HG03571 (cell line): ENCODE data around the gene SPRR4.

ENCODE experiments used
- ATAC-seq: cut with Tn5 transposase; IDR thresholded peaks from one replicate; pipeline ENCODE4 v1.9.1; 2021; ENCODE audit not compliant: unreplicated experiment

Gene SPRR4, protein sequence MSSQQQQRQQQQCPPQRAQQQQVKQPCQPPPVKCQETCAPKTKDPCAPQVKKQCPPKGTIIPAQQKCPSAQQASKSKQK

DNA sequence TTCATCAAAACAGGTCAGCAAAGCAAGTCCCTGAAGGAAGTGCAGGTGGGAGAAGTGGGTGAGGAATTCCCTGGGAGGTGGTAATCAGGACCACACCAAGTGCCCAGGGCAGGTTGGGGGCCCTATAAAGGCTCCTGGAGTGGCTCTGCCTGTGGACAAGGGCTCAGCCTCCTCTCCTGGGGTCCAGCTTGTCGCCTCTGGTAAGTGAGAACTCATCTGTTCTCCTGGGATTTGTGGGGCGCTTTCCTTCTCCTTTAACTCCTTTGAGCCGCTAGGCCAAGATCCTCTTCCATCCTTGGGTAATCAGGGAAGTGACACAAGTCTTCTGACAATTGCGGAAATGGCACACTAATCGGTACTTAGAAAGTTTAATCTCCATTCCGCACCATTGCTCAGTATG lies at the start of gene SPRR4:
SPRR4 (plus strand) TSS at position 154 of the 400 bp plus-strand sequence. CDS start 1,243 bp downstream, outside the sequence.
- no peak for ATAC-seq

DNA sequence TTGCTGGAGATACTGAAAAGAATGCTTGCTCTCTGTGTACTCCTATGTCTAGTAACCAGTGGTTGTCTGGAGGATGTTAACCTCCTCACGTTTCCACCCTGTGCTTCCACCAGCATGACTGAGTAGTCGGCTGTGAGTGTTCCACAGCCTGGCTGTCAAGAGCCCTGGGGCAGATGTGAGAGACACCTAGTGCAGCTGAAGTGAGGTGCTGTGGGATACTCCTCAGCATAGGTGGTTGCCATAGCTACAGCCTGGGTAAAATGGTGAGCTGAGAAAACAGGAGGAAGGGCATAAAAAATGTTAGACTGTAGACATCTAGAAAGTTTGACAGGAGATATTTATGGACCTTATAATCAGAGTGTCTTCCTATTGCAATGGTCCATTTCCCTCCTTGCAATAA lies 46.3 kb upstream of the SPRR4 start:
- no peak for ATAC-seq

DNA sequence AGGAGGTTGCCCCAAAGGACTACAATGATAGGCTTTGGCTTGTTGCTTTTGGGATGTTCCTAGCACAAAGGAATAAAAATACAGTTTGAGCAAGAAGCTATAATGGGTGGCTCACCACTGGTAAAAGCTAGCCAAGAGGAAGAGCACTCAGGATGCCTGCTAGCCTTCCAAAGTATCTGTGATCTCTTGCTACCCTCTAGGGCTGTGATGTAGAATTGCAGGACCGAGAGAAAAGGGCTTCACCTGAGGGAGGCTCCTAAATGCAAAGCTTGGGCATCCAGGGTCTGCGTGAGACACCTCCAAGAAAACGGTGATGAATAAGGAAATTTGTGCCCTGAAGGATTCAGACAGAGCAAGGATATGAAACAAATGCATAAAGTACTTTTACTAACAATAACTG lies 44.4 kb upstream of the SPRR4 start:
- ATAC-seq = no peak

DNA sequence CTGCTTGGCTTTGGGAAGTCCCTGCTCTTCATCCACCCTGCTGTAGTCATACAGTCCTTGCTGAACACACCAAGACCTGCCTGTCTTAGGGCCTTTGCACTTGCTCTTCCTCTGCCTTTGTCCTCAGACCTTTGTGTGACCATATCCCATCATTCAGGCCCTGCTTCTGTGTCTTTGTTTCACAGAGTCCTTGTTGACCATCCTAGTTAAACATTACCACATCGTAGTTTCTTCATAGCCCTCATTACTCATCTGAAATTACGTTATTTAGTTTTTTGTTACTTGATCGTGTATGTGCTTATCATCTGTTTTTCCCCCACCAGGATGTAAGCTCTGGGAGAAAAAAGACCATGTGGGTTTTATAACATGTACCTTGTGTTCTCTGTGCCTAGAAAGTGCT lies 41.8 kb upstream of the SPRR4 start:
- ATAC-seq = no peak

DNA sequence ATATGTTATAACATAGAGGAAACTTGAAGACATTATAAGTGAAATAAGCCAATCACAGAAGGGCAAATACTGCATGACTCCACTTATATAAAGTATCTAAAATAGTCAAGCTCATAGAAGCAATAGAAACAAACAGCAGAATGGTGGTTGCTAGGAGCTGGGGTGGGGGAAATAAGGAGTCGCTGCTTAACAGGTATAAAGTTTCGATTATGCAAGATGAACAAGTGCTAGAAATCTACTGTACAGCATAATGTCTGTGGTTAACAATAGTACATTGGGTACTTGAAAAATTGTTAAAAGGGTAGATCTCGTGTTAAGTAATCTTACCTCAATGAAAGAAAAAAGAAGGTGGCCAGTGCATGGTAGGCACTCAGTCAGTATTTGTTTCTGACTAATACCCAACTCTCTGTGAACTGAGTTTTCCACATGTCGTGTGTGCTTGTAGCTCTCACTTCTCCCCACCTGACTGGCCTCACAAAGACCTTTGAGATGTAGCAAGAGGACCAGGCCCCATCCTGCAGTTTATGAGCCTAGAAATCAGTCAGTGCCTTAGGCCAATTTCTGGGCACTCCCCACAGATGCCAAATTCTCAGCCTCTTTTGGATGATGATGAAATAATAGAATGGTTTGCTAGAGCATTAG lies 38.2 kb upstream of the SPRR4 start:
- no peak for ATAC-seq

DNA sequence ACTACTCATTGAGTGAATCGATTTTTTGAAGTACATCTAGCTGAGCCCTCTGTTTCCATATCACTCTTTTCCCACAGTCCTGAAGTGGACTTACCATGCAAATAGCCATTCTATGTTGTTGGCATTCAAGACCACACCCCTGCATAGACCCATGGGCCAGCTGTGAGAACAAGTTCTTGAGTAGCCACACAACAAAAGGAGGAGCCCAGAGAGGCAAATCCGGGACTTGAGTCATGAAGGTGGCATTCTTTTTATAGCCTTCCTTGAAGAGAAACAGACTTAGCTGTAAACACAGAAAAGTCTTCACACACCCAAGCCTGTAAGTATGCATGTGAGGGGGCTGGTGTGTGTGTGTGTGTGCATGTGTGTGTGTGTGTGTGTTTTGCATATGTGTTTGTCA lies 37.3 kb upstream of the SPRR4 start:
- ATAC-seq = no peak

DNA sequence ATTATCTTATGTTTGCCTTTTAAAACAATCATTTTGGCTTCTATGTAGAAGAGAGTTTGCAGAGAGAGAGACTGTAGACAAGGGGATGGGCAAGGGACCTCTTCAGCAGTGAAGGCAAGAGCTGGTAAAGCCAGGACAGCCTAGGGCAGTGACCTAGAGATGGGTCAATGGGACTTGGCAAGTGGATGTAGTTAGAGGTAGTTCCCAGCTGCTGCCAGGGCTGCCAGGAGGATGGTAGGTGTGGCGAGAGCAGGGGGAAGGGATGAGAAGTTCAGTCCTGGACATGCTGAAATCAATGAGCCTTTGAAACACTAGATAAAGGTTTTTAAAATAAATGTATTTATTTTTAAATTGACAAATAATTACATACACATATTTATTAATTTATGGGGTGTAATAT lies 29.8 kb upstream of the SPRR4 start:
- ATAC-seq = no peak

DNA sequence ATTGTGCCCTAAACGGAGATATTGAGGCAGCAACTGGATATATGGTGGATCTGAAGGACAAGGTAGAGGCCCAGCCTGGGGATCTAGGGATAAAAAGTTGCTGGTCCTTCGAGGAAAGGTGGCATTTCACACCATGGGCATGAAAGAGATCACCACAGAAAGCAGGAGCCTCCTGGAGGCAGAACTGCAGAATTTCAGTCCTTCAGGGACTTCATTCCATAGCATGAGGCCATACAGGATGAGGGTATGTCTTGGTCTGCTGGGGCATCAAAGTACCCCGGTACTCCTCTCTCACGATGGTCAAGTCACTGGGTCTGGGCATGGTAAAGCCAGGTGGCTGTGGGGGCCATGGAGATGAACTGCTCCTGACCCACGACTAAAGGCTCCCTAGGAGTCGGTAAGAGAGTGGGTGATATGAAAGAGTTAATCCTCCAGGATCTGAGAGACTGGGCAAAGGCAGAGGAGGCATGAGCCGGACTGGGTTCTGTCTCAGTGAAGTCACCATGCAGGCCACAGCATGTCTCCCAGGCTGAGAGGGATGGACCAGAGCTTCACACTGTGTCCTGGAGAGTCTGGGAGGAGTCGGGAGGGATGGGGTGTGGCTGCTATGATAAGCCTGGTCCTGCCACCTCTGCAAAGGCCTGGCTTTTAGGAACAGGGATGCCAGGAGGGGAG lies 29.3 kb upstream of the SPRR4 start:
- no peak for ATAC-seq

DNA sequence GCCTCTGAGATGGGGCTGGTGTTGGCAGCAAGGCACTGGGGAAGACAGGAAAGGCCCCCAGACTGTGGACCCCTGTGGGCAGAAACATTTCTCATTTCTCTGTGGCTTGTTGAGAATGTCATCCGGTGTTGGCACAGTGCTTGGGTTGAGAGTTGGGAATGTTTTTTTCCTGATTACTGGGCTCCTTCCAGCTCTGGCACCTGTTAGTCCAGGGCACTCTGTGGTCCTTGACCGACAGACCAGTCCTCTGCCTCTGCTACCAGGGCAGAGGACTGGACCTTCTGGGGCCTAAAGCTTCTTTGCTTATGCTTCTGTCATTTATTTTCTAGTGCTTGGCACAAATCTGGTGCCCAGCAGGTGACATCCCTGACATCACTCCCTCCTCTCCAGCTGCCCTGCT lies 28.3 kb upstream of the SPRR4 start:
- no peak for ATAC-seq

DNA sequence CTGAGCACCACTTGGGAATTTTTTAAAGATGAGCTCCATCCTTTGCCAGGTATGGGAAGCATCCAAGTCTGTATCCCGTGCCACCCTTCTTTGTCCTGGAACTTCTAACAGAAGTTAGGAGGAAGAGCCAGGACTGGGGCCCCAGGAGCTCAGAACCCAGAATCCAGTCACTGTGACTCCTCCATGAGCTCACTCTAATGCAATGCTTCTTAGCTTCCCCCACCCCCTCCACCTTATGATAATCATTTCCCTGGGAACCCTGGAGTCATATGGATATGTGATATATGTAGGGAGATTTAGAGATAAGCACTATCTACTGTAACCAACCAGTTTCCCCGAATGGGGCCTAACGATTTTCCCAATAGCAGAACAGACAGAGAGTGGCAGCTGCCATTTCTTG lies 24.2 kb upstream of the SPRR4 start:
- no peak for ATAC-seq

DNA sequence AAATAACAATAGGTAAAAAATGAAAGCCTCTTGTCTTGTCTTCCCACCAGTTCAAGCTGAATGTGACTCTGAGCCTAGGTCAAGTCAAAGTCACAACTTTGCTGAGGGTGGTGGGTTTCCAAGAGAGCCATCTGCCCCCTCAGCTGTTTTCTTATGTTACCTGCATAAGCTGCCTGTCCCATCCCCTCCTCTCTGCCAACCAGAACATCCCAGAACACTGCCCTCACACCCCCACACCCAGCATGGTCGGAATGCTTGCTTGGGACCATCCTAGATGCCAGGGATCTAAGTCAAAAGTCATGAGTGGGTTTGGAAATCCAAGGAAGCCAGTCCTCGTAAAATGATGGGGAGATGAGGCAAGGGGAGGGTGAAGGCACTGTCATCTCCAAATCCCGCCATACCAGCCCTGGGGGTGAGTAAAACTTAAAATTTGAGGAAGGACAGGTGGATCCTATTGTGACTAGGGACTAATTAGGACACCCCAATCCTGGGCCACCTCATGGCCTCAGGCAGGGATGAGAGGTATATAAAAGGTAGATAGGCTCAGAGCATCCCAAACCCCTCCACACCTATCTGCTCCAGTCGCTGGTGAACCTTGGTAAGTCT lies 23.7 kb upstream of the SPRR4 start, which contains the start of gene SPRR5:
SPRR5 (plus strand) TSS at position 556 of the 606 bp plus-strand sequence. CDS start 1,349 bp downstream, outside the sequence.
- ATAC-seq = no peak

DNA sequence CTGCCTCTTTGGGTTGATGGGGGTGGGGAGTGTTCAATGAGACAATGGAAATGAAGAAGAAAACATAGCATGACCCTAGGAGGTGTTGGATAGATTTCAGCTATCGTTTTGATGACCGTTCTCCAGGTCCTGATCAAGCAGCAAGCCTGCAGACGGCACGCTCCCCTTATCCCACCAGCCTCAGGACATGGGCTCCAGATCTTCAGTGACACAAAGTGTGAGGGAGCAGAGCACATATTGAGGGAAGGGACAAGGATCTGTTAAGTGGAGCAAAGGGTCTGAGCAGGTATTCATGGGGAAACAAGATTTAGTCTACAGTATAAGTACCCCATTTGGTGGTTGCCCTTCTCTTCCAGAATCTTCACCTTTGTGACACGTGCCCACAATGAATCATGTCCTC lies 18.7 kb upstream of the SPRR4 start:
- ATAC-seq = no peak

DNA sequence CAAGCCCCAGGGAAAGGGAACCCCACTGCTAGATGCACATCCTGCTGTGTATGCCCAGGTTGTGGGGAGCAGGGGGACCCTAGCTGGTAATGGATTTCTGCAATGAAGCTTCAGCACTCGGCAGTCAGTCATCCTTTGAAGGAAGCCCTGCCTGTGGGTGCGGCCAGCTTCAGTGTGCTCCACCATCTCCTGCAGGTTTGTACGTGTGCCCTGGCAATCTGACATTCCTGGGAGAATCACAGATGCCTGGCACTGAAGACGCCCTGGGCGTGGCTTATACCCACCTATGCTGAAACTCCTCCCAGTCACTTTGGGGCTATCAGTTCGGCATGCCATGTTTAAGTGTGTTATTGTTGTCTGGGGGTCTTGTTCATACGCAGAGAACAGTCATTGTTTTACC lies 16.7 kb upstream of the SPRR4 start:
- no peak for ATAC-seq

DNA sequence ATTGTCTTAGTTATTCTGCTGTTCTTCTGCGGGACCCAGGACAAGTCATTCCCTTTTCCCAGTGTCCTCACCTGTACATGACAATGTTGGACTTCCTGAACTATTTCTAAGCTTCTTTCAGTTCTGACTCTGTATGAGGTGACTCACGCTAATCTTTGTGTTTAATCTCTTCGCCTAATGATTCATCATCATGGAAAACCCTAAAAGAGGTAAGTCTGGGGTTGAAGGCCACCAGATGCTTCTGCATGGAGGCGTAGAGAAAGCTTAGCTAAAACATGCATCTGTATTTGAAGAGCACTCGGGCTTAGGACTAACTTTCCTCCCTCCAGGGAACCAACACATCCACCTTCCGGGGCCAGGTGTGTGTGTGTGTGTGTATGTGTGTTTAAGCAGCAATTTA lies 16.0 kb upstream of the SPRR4 start:
- ATAC-seq = no peak

DNA sequence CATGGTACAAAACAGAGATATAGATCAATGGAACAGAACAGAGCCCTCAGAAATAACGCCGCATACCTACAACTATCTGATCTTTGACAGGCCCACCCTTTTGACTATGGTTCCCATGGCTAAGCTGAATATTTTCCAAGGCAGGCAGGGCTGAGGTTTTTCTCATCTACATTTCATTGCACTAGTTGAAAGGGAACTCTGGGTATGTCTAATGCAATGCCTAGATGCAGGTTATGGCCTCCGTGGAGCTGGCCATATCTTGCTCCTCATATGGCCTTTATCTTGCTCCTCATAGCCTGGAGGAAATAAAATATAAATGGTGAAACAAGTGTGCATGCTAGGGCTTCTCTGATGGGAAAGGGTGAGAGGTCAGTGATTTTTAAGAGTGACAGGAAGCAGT lies 12.9 kb upstream of the SPRR4 start:
- no peak for ATAC-seq

DNA sequence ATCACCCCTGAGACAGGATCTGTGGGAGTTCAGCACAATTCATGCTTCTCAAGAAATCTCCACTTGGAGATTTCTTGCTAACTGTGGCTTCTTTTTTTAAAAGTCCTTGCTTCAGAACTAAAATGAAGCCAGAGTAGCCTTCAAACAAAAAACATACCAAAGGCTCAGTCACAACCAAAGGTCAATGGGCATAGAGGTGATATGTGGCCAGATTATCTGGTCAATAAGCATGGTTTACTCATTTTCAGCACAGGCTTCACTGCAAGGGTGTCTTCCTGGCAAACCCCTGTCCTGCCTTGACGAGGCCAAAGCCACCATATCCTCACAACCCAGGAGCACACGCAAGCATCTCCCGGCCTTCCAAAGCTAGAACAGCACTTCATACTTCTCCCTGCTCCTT lies 11.2 kb upstream of the SPRR4 start:
- ATAC-seq = no peak

DNA sequence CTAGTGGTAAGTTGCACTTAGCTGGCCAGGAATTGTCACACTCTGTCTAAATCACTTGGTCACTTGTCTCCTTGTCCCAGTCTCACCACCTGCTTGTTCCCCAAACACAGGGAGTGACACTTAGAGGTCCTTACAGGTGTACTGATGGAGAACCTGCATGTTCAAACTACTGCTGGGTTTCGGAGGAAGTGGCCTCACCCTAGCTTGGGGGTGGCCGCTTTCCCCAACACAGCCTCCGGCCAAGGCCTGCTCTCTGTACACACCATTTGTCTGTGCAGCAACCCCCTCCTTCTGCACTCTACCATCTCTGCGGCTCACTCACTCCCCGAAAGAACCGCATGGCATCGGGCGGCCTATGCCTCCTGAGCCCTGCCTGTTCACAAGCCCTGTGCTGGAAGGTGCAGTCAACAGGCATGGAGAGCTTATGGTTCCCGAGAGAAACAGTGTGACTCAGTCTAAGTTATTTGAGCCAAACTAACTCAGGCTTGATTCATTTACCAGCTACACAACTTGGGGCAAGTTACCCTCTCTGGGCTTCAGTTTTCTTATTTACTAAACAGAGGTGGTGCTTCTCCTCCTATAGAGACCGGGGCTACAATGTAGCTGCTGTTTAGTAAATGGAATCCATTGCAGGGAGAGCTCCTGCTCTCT lies 10.5 kb upstream of the SPRR4 start:
- no peak for ATAC-seq

DNA sequence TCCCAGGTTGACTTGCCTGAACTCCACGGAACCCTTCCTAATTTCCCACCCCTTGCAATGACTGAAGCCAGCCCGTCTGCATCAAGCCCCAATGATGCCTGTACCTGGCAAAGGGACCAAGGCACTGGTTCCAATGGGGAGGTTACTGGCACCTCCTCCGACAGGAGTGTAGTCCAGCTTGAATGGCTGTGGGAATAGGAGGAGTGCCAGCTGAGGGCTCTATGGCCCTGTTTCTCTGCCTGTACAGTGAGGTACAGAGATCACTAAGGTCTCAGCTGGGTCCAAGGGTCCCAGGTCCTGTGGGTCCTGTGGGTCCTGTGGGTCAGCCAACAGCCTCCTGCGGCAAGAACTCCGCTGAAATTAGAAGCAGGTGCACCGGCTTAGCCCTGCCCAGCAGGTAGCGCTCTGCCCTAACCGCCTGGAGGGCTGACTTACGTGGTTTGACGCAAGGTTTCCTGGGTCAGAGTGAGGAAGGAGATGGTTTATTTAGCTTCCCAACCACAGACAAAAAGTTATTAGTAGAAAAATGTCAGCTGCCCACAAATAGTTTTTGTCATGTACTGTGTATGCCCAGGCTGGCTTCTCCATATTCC lies 9.9 kb upstream of the SPRR4 start:
- no peak for ATAC-seq

DNA sequence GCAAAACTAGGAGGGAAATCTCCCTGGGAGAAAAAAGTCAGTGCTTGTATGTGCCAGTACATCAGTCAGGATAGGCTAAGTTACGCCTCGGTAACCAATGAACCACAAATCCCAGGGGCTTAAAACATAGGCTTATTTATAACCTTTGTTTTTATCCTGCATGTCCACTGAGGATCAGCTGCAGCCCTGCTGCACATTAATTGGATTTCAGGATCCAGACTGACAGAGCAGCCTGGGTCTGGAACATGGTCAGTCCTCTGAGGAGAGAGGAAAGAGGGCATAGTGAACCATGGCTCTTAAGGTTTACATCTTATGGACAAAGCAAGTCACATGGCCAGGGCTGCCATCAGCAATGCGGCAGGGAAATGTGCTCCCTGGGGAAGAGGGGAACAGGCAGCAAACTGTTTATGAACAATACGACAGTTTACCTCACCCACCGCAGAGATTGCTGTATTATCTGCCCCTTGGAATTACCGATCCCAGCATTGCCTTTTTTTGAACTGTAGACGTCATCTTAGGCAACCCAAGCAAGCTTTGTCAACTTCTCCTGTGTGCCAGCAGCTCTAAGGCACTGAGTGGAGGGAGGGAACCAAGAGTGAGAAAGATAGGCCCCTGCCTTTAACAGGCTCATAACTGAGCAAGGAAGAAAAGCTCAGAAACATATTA lies 9.1 kb upstream of the SPRR4 start:
- no peak for ATAC-seq

DNA sequence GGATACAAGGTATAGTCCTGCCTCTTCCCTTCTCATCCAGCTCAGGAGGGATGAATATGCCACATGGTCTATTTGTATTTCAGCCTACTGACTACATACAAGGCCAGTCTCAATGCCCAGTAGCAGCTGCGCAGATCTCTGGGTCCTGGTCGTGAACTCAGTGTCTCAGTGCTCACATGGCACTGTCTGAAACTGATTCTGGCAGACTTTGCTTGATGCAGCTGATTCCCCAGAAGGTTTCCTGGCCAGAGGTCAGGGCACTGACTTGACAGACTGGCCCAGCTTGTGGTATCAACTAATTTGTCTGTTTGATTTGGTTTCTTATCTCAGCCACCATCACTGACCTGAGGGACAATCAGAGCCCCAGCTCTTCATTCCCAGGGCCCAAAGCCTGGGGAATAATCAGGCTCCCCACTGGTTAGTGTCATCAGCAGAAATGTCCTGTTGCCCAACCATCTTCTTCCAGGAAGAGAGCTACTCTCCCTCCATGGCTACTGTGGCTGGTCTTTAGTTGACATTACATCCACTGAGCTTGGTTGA lies 7.5 kb upstream of the SPRR4 start:
- no peak for ATAC-seq

DNA sequence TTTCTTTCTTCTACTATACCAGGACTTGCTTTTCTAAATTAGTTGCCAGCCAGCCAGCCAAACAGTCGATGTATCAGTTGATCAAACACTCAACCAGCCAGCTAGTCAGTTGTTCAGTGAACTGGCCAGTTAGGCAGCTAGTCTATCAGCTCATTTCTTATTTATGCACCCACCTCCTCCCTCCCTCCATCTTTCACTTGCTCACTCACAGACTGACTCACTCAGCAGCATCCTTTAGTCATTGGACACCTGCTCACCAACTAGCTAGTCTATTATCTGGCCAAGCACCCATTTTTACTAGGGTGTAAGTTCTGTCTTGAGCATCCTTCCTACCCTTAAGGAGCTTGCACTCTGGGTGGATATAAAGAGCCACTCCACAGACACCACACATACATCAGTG lies 5.9 kb upstream of the SPRR4 start:
- no peak for ATAC-seq
